ENCODE measurements around the gene ITGB7. TPM values are rescaled to one million over a fixed set of nuclear protein-coding genes. Genes with fewer than 3 reads are reported as not detected.

Gene ITGB7
- total RNA-seq, 1 experiment from 2014 or later = 0.43 TPM

DNA sequence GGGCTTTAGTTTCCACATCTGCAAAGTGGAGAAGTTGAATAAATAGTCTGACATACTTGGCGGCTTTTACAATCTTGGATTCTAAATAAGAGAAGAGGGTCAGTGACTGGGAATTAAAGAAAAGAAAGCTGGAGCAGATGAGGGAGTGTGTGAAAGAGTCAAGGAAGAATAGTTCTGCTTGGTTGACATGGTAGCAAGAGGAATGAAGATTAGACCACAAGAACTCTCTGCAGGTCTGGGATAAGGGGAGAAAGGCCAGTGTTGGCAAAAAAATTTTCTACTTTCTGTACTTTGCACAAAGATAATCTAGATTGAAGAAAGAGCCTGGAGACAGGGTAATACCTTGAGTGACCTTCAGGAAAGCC lies 5.9 kb downstream of the ITGB7 start:
- Histone ChIP-seq H3K36me3 (ENCODE audit: insufficient read depth, low read length, poor library complexity, severe bottlenecking) (no peaks in the 10 kb centered on the region), H3K27ac (ENCODE audit: low read depth, low read length, poor library complexity, severe bottlenecking) (no peak overlapping the region), H3K4me1 (ENCODE audit: insufficient read depth, low read length, poor library complexity, severe bottlenecking) (no peaks in the 10 kb centered on the region), H3K27me3 (replicated peaks; ENCODE audit: insufficient read depth, low read depth, low read length, poor library complexity) (no peaks in the 10 kb centered on the region), H3K4me3 (ENCODE audit: low read depth, low read length, poor library complexity, severe bottlenecking) (no peak overlapping the region), H3K9me3 (ENCODE audit: low read depth, low read length, poor library complexity, severe bottlenecking) (no peaks in the 10 kb centered on the region)
- ChIA-PET POLR2A (ENCODE audit: low non-redundant PET) (no interaction called here), CTCF (no interaction called here)
- intact Hi-C loops (cut with micrococcal nuclease; ENCODE audit: unreplicated experiment) = no loop called here
- DNase-seq (ENCODE audit: low spot score) = no peak
- no peak for TF ChIP-seq EZH2 (IDR thresholded peaks at IDR 0.05; ENCODE audit: borderline replicate concordance, low read depth, low read length, poor library complexity, severe bottlenecking)
- TF ChIP-seq, protein P1, sequence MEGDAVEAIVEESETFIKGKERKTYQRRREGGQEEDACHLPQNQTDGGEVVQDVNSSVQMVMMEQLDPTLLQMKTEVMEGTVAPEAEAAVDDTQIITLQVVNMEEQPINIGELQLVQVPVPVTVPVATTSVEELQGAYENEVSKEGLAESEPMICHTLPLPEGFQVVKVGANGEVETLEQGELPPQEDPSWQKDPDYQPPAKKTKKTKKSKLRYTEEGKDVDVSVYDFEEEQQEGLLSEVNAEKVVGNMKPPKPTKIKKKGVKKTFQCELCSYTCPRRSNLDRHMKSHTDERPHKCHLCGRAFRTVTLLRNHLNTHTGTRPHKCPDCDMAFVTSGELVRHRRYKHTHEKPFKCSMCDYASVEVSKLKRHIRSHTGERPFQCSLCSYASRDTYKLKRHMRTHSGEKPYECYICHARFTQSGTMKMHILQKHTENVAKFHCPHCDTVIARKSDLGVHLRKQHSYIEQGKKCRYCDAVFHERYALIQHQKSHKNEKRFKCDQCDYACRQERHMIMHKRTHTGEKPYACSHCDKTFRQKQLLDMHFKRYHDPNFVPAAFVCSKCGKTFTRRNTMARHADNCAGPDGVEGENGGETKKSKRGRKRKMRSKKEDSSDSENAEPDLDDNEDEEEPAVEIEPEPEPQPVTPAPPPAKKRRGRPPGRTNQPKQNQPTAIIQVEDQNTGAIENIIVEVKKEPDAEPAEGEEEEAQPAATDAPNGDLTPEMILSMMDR (conservative IDR thresholded peaks at IDR 0.05; ENCODE audit: low read depth, low read length) = no peak
- no TSS peak for BruUV-seq (replicated peaks)

DNA sequence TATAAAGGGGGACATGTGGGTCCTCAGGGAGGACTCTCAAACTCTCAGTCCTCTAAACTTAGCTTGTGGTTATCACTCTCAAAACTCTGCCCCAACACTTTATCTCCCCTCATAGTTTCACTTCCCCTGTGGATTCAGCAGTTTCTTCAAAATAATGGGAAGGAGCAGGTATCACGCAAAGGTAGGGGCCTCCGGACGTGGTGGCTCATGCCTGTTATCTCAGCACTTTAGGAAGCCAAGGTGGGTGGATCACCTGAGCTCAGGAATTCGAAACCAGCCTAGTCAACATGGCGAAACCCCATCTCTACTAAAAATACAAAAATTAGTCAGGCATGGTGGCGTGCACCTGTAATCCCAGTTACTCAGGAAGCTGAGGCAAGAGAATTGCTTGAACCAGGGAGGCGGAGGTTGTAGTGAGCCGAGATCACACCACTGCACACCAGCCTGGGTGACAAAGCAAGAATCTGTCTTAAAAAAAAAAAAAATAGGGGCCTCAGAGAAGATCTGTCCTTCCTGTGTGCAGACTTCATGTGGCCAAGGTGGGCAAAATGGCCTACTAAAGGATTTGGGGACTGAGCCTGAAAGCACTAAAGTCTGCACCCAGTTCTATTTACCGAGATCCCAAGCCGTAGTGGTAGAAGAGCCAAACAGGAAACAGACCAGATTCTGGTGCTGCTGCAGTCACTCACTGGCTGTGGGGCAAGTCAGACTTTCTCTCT lies 6.4 kb downstream of the ITGB7 start:
- POLR2A ChIA-PET (ENCODE audit: low non-redundant PET) = no interaction called here
- no TSS peak for BruUV-seq (replicated peaks)
- no peak overlapping the region for H3K27ac ChIP-seq (ENCODE audit: low read depth, low read length, poor library complexity, severe bottlenecking)

DNA sequence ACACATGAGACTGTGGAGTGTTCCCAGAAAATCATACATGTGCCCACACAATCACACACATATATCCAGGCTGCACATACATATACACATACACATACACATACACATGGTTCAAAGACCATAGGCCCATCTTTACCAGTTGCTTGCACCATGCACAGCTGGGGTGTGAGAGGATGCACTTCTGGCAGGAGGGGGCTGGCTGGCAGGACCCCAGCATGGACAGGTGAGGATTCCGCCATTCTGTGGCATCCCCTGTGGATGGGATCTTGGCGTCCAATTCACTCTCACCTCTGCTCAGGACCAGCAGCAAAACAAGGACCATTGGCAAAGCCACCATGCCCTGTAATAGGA lies 7.0 kb downstream of the ITGB7 start:
- Histone ChIP-seq H3K4me1 (ENCODE audit: insufficient read depth, low read length, poor library complexity, severe bottlenecking) (no peaks in the 10 kb centered on the region), H3K9me3 (ENCODE audit: low read depth, low read length, poor library complexity, severe bottlenecking) (no peaks in the 10 kb centered on the region), H3K27me3 (replicated peaks; ENCODE audit: insufficient read depth, low read depth, low read length, poor library complexity) (no peaks in the 10 kb centered on the region), H3K27ac (ENCODE audit: low read depth, low read length, poor library complexity, severe bottlenecking) (no peak overlapping the region), H3K4me3 (ENCODE audit: low read depth, low read length, poor library complexity, severe bottlenecking) (no peak overlapping the region), H3K36me3 (ENCODE audit: insufficient read depth, low read length, poor library complexity, severe bottlenecking) (no peaks in the 10 kb centered on the region)
- intact Hi-C loops (cut with micrococcal nuclease; ENCODE audit: unreplicated experiment) = no loop called here
- no peak for DNase-seq (ENCODE audit: low spot score)
- ChIA-PET CTCF (no interaction called here), POLR2A (ENCODE audit: low non-redundant PET) (no interaction called here)
- TF ChIP-seq EZH2 (IDR thresholded peaks at IDR 0.05; ENCODE audit: borderline replicate concordance, low read depth, low read length, poor library complexity, severe bottlenecking) = no peak
- TF ChIP-seq, protein P1 (conservative IDR thresholded peaks at IDR 0.05; ENCODE audit: low read depth, low read length) = no peak
- no TSS peak for BruUV-seq (replicated peaks)

More for the DNA sequence above, 6.4 kb downstream of the ITGB7 start:
- TF ChIP-seq, protein P1 (conservative IDR thresholded peaks at IDR 0.05; ENCODE audit: low read depth, low read length) = no peak
- no peak for TF ChIP-seq EZH2 (IDR thresholded peaks at IDR 0.05; ENCODE audit: borderline replicate concordance, low read depth, low read length, poor library complexity, severe bottlenecking)
- H3K4me1 ChIP-seq (ENCODE audit: insufficient read depth, low read length, poor library complexity, severe bottlenecking) = no peaks in the 10 kb centered on the region
- H3K36me3 ChIP-seq (ENCODE audit: insufficient read depth, low read length, poor library complexity, severe bottlenecking) = no peaks in the 10 kb centered on the region
- no peaks in the 10 kb centered on the region for H3K27me3 ChIP-seq (replicated peaks; ENCODE audit: insufficient read depth, low read depth, low read length, poor library complexity)
- no peak overlapping the region for H3K4me3 ChIP-seq (ENCODE audit: low read depth, low read length, poor library complexity, severe bottlenecking)
- DNase-seq (ENCODE audit: low spot score) = no peak
- CTCF ChIA-PET = no interaction called here
- no peaks in the 10 kb centered on the region for H3K9me3 ChIP-seq (ENCODE audit: low read depth, low read length, poor library complexity, severe bottlenecking)
- intact Hi-C loops (cut with micrococcal nuclease; ENCODE audit: unreplicated experiment) = no loop called here

Measured in A673 (cell line).